ENCODE results near the gene TGFA.
"Not testable (repeated sequence)": the region's sequence is repeated elsewhere in the genome, so short reads cannot be mapped to it uniquely, and the experiment has no call there.

The TGFA gene

DNA sequence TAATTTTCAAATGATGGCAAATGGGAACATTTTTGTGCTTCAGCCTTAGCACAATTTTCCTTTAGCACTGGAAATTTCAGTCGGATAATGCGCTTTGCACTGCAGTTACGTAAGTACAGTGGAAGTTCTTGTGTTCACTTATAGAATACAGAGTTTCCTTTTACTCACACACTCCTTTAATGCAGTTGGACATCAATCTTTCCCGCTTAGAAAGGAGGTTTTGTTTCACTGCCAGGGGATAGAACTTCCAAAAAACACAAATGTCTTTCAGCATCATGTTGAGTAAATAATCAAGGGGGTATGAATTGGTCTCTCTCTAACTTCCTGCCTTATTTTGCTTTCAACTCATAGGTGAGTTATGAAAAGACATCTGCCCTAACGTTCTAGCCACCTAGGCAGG lies 63.2 kb downstream of the TGFA start:
- no peak for DNase-seq

GRCh38 chr2:70489165-70489564 lies 64.5 kb downstream of the TGFA start:
- no peak for DNase-seq

DNA sequence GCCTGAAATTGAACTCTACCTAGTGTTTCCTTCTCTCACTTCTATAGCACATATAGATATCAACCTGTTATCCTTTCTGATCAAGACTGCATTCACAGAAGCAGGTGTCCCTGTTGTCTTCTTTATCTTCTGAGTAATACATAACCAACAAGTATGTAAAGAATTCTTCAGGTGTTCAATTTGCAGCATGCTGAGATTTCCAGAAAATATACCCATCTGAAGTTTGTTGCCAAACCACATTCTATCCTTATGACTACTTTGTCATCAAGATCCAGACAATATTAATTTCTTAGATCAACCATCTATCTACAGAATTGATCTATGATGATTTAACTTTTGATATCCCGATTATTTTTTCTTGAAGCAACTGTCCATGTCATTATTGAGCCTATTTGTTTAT lies 69.5 kb downstream of the TGFA start:
- DNase-seq, result no peak

- DNase-seq, result no peak
These were observed 71.2 kb downstream of the TGFA start for GRCh38 chr2:70482401-70482800.

GRCh38 chr2:70480468-70480867 lies 73.2 kb downstream of the TGFA start:
- no peak for DNase-seq

- no peak for DNase-seq
These were observed 73.8 kb downstream of the TGFA start for GRCh38 chr2:70479816-70480215.

- no peak for DNase-seq
These were observed 76.2 kb downstream of the TGFA start for GRCh38 chr2:70477441-70477844.

DNA sequence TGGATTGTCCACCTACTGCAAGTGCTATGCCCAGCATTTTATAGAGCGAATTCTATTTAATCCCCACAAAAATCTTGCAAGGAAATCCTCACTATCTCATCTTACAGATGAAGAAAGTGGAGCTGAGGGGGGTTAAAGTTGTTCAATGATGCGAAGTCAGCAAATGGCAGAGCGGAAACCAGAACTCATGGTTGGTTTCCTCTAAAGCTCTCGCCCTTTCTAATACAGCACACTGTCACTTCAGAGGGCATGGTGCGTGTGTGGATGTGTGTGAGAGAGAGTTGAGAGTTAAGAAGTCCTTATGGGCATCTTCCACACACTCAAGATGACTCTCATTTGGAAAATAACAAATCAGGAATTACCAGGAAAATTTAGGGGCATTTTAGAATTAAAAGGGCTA lies 78.4 kb downstream of the TGFA start:
- DNase-seq, result no peak

DNA sequence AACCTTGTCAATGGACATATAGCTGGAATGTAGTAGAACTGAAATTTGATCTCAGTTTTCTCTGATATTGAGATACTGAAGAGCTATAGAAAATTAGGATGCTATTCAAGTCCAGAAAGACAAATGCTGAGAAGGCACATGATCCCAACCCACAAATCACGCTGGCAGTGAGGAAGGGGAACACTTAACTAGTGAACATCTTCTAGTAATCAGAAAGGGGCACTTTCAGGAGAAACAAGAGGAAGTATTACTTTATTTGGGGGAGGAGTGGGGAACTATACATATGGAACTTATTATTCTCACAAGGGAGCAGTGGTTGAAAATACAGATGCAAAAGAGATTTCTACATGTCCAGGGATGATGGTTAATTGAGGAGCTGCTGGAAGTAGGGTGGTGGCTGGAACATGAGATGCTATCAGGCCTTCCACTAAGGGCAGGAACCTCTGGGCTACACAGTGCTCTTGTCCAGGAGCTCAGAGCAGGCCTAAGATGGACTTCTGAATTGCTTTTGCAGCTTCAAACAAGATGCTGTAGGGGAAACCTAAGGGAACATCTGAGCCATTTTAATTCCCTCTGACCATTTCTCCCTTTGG lies 79.3 kb downstream of the TGFA start:
- no peak for DNase-seq

GRCh38 chr2:70473101-70473722 lies 80.4 kb downstream of the TGFA start:
- no peak for DNase-seq

DNA sequence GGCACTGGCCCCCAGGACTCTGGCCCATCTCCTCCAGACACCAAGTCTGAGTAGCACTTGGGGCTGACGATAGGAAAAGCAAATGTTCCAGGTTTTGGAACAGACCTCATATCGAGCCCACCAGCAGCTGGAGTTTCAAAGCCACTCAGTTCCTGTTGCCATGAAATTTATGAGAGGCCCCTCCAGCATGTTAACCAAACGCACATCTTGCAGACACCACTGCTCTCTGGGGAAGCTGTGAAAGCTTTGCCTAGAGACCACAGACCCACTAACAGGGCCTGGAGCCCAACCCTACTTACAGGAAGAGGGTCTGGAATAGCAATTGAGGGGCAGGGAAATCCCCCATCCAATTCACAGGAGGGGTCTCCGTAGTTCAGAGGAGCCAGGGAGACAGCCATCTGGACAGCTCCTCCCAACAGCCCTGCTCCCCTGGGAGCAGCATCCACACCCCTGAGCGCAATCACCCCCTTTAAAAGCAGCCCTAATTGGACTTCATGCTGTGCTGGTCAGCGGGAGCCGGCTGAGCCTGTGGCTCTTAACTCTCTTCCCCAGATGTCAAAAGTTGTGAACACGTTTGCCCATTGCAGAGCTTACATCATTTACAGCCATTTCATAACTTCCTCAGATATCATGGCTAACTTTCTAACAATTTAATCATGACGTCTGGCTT lies 81.3 kb downstream of the TGFA start:
- no peak for DNase-seq

DNA sequence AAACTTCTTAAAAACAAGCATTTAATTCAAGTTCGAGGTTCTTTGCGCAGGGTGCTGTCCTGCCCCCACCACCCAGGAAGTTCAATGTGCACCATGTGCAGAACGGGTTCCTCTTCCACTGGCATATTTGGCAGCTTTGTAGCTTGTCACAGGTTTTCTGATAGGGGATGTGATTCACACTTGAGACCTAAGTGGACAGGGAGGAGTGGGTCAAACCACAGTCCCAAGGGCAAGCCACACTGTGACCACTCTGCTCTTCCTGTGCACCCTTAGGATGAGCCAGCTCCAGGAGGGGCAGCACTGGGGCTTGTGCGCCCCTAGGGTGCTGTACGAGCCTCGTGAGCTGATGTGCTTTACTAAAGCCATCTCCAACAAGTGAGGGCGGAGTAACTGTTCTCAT lies 82.5 kb downstream of the TGFA start:
- DNase-seq, result no peak

GRCh38 chr2:70469961-70470360 lies 83.7 kb downstream of the TGFA start:
- DNase-seq, result no peak

- no peak for DNase-seq
These were observed 84.2 kb downstream of the TGFA start for GRCh38 chr2:70469435-70469834.

DNA sequence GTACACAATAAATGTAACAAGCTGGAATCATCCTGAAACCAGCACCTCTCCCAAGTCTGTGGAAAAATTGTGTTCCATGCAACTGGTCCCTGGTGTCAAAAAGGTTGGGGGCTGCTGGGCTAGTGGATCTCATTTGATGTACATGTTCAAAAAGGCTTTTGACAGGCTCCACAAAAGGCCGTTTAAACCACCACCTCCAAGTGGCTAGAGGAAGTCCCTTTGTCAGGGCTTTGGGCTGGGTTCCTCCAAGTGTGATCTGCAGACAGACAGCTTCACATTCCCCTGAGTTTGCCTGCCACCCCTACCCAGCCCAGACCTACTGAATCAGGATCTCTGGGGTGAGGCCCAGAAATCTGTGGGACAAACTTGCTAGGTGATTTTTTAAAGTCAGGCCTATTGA lies 84.7 kb downstream of the TGFA start:
- DNase-seq, result no peak

DNA sequence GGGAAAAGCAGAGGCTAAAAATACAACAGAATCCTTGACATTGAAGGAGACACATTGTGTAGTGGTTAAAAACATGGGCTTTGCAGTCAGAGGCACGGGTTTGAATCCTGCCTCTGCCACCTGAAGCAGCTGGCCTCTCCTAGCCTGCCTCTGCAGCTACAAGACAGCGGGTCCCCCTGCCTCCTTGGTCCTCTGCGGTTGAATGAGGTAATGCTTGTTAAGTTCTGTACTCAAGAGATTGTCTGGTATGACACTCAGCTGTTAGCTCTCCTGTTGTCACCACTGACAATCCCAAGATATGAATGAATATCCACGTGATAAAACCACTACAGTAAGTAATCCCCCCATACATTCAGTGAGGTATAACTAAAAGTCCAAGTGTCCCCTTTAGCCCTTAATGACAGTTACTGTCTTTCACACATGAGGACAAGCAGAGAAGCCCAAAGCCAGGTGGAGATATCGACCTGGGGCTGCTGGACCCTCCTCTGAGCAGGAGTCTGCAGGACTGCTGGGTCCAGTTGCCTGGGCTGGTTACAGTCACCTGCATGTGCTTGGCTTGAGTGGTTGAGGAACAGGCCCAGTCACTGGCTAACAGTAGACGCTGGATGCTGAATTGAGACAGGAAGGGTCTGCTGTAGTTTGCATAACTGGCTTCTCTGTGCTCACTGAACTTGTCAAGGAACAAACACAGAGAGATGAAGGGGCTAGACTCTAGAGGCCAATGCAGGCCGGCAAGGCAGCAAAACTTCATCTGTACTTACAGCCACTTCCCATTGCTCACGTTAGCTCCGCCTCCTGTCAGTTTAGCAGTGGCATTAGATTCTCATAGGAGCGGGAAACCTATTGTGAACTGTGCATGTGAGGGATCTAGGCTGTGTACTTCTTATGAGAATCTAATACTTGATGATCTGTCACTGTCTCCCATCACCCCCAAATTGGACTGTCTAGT lies 85.5 kb downstream of the TGFA start:
- no peak for DNase-seq

GRCh38 chr2:70467237-70467636 lies 86.4 kb downstream of the TGFA start:
- DNase-seq, result no peak

DNA sequence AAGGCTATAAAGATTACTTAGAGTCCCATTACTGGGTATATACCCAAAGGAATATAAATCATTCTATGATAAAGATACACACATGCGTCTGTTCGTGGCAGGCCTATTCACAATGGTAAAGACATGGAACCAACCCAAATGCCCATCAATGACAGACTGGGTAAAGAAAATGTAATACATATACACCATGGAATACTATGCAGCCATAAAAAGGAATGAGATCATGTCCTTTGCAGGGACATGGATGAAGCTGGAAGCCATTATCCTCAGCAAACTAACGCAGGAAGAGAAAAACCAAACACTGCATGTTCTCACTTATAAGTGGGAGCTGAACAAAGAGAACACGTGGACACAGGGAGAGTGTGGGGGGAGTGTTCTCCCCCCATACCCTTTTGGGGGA lies 87.0 kb downstream of the TGFA start:
- not testable (repeated sequence) for DNase-seq

GRCh38 chr2:70463997-70464396 lies 89.6 kb downstream of the TGFA start:
- DNase-seq, result no peak

DNA sequence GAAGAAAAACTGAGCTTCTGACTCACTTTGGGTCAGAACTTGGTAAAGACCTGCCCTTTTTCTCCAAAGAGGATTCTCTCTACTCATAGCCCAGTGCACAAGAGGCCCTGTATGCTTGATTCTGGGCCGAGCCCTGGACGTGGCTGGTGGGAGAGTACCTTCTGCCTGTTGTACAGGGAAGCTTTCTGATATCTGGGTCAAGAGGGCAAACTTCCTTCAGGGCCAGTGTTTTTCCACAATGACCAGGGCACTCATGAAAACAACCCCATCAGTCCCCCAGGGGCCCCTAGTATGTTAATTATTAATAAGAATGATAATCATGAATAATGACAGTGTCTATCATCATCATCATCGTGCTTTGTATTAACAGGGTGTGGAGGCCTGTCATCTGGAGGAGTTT lies 90.0 kb downstream of the TGFA start:
- no peak for DNase-seq

DNA sequence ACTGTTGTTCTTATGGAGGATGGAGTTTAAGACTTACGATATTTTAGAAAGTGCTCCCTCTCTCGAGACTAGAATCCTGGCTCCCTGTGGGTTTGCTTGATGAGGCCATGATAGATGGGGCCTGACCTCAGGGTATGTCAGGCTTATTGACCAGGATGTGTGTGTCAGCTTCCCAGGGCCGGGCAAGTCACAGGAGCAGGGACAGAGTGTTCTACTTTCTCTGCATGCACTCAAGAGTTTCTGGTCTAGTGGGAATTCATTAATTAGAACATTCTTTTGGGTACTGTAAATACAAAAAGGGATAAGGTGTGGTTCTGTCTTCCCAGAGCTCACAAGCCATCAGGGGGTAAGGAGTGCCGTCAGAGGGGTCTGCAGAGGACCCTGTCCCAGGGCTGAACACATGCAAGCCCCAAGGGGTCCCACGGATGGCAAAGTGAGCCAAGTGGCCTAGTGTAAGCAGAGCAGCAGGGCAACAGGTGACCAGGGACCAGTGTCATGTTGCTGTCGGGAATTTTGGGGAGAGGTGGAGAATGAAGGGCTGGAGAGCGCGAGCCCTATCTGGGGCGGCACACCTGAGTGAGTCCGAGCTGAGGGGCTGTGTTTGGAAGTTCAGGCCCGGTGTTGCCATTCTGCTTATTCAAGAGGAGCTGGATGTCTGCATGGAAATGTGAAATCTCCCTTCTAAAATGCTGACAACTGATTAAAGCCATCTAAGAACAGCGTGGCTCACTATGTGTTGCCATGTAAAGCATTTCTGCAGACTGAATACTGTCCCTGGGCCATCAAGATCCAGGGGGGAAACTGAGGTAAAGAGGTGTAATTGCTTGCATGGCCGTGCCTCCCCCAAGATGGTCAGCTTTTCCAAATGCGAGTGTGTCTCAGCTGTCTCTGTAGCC lies 91.4 kb downstream of the TGFA start:
- no peak for DNase-seq

GRCh38 chr2:70461414-70461813 lies 92.2 kb downstream of the TGFA start:
- DNase-seq, result no peak
